Activated T-cell treated with anti-CD3 and anti-CD28 coated beads for 48 hours (primary cell): Measurements from ENCODE around the gene GRIP2.

Experiments used
- DNase-seq: peaks from one replicate; pipeline ENCODE4 v3.0.0-alpha.2; 2020; ENCODE audit warnings: low read depth

Gene GRIP2

GRCh38 chr3:14539742-14540491 lies at the start of gene GRIP2:
Gene GRIP2, minus strand, starts transcription at chr3:14540342. Its CDS starts 34 bp downstream, at chr3:14540308.
- DNase-seq, result no peak

GRCh38 chr3:14588425-14589112 lies 48.4 kb upstream of the GRIP2 start:
- DNase-seq, result no peak

- DNase-seq, result no peak
Observed at GRCh38 chr3:14587740-14588360, 47.7 kb upstream of the GRIP2 start.

- no peak for DNase-seq
Observed at GRCh38 chr3:14586611-14587010, 46.5 kb upstream of the GRIP2 start.

- DNase-seq, result no peak
Observed at GRCh38 chr3:14583548-14584091, 43.5 kb upstream of the GRIP2 start.

GRCh38 chr3:14582045-14582410 lies 41.9 kb upstream of the GRIP2 start:
- DNase-seq, result no peak

GRCh38 chr3:14581334-14582044 lies 41.3 kb upstream of the GRIP2 start:
- no peak for DNase-seq

GRCh38 chr3:14577897-14578296 lies 37.8 kb upstream of the GRIP2 start:
- DNase-seq, result no peak

- no peak for DNase-seq
Observed at GRCh38 chr3:14576163-14576562, 36.0 kb upstream of the GRIP2 start.

- DNase-seq, result no peak
Observed at GRCh38 chr3:14574183-14574582, 34.0 kb upstream of the GRIP2 start.

GRCh38 chr3:14573706-14574105 lies 33.6 kb upstream of the GRIP2 start:
- no peak for DNase-seq

- no peak for DNase-seq
Observed at GRCh38 chr3:14570864-14571263, 30.7 kb upstream of the GRIP2 start.

- no peak for DNase-seq
Observed at GRCh38 chr3:14570089-14570488, 29.9 kb upstream of the GRIP2 start.

GRCh38 chr3:14569474-14570000 lies 29.4 kb upstream of the GRIP2 start:
- no peak for DNase-seq

GRCh38 chr3:14568269-14568668 lies 28.1 kb upstream of the GRIP2 start:
- no peak for DNase-seq

- no peak for DNase-seq
Observed at GRCh38 chr3:14566812-14567211, 26.7 kb upstream of the GRIP2 start.

- no peak for DNase-seq
Observed at GRCh38 chr3:14565868-14566588, 25.9 kb upstream of the GRIP2 start.

- no peak for DNase-seq
Observed at GRCh38 chr3:14564741-14565140, 24.6 kb upstream of the GRIP2 start.

- no peak for DNase-seq
Observed at GRCh38 chr3:14563946-14564539, 23.9 kb upstream of the GRIP2 start.

- DNase-seq, result no peak
Observed at GRCh38 chr3:14562121-14562890, 22.2 kb upstream of the GRIP2 start.
